ENCODE measurements around the gene RASSF4. TPM values are rescaled to one million over a fixed set of nuclear protein-coding genes. Genes with fewer than 3 reads are reported as not detected.

Gene RASSF4
- total RNA-seq, 1 donor, result 1.1 TPM

- DNase-seq (ENCODE audit: low read depth in 2 of 3, low spot score in 2 of 3), result no peak
Observed at GRCh38 chr10:44926751-44927351, 32.8 kb upstream of the RASSF4 start.

GRCh38 chr10:44927352-44927751 lies 32.2 kb upstream of the RASSF4 start:
- no peak for DNase-seq (ENCODE audit: low read depth in 2 of 3, low spot score in 2 of 3)

GRCh38 chr10:44928462-44928861 lies 31.1 kb upstream of the RASSF4 start:
- no peak for DNase-seq (ENCODE audit: low read depth in 2 of 3, low spot score in 2 of 3)

DNA sequence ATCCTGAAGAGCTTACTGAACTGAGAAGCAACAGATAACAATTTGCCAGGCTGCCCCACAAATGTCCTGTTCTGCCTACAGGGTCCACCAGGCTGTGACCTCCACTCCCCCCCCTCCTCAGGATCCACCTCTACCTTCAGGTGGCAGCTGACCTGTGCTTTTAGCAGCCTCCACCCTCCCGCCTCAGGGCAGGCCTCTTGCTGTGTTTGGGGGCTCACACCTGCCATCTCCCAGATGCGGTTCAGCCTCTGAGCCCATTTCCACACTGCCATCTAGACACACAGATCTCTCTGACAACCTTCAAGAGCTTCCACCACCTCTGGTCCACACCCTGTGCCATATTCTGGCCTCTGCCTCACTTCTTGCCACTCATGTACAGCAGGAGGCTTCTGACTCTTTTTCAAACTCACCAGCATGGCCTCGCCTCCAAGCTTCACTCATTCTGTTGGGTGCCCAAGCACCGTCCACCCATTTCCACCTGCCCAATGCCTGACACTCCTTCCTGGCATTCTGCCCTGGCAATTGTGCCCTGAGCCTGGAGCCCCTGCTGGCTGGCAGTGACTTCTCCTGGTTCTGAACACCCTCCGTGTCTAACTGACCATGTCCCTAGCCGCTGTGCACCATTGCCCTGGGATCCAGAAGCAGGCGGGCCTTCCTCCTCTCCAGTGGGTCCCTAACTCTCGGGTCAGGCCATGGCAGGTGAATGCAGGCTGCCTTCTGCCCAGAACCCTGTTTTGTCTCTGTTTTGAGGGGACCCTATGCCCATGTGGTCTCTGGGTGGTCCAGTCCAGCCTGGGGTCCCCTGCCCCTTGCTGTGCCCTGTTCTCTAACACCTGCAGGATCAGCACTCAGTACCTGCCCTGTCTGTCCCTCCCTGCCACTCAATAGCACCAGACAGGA lies 30.0 kb upstream of the RASSF4 start:
- no peak for DNase-seq (ENCODE audit: low read depth in 2 of 3, low spot score in 2 of 3)

GRCh38 chr10:44930904-44931620 lies 28.5 kb upstream of the RASSF4 start:
- no peak for DNase-seq (ENCODE audit: low read depth in 2 of 3, low spot score in 2 of 3)

DNA sequence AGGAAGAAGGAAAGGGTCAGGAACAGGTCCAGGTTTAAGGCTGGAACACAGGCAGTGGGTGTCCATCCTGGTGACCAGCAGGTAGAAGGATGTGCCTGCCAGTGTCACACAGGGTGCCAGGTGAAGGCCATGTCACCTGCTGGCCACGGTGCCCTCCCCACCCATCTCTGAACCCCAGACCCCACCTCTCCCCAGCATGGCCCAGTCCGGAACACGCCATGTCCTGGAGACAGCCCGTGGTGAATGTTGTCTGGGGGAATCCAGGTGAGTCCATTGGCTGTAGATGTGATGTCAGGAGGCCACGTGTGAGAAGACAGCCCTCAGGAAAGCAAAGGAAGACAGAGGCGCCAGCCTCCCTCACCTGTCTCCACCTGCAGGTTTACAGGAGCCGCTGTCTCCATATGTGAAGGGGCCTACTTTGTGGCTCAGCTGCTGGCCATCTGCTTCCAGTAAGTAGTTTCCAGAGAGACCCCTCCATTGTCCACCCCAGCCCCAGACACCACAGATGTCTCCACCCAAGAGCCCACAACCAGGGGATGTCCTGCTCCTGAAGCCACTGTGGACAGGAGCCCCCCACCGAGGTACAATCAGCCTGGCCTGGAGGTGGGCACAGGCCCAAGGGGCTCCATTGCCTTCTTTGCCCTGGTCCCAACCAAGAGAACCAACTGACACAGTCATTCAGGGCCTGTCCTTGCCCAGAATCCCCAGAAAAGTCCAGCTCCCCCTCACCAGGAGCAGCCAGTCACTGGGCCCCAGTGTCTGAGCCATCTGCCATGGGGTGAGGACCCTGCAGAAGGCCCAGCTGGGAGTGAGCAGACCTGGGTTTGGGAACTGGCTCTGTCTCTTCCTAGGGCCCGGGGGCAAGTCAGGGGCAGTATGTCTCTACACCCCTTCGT lies 27.7 kb upstream of the RASSF4 start:
- DNase-seq (ENCODE audit: low read depth in 2 of 3, low spot score in 2 of 3), result no peak

- DNase-seq (ENCODE audit: low read depth in 2 of 3, low spot score in 2 of 3), result peak; percentile 51 to 88 (median 75)
Observed at GRCh38 chr10:44932517-44933450, 26.8 kb upstream of the RASSF4 start.

DNA sequence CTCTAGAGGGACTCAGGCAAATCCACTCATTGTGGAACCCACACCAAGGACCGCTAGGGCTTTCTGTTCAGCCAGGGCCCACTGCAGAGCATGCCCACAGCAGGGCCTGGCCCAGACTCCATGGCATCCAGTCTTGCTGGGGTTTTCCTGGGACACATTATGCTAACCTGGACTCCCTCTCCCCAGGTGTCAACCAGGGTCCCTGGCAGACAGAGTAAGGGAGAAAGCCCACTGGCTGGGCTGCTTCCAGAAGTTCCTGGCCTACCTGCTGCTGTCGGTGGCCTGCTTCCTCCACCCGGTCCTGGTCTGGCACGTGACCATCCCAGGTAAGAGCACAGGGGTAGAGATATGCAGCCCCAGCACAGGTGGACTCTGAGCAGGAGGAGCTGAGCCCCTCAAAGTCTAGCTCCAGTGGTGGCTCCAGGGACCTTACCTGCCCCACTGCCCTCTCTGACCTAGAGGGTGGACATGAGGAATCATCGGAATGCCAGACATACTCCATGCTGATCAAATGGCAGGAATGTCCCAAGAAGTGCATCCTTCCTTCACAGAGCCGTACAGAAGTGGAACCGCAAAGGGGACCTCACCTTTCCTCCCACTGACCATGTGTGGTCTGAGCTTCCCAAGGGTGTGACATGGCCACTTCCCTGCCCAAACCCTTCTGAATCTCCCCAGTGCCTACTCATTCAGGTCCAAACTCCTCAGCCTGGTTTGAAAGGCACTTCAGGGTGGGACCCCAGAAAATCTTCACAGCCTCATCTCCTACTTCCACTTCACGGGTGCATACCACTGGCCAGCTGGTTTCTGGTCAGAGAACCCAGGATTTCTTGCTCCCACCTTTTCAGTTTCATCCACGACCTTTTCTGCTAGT lies 25.9 kb upstream of the RASSF4 start:
- no peak for DNase-seq (ENCODE audit: low read depth in 2 of 3, low spot score in 2 of 3)

DNA sequence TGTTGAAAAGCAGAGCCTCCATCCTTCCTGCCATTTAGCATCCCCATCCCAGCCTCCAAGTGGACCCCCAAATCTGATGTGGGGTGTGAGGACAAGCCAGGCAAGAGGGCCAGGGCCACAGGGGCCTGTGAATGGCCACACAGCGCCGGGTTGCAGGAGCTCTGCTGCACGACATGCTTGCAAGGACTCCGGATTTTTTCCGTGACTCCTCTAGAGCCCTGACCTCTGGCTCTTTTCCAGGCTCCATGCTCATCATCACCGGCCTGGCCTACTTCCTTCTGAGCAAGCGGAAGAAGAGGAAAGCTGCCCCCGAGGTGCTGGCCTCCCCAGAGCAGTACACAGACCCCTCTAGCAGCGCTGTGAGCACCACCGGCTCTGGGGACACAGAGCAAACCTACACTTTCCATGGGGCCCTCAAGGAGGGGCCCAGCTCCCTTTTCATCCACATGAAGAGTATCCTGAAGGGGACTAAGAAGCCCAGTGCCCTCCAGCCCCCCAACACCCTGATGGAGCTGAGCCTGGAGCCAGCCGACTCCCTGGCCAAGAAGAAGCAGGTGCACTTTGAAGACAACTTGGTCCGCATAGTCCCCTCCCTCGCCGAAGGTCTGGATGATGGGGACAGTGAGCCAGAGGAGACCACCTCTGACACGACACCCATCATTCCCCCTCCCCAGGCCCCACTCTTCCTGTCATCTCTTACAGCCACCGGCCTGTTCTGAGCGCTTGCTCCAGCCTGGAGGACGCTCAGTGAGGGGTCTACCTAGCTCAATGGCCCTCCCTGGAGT lies 25.0 kb upstream of the RASSF4 start:
- DNase-seq (ENCODE audit: low read depth in 2 of 3, low spot score in 2 of 3), result no peak

DNA sequence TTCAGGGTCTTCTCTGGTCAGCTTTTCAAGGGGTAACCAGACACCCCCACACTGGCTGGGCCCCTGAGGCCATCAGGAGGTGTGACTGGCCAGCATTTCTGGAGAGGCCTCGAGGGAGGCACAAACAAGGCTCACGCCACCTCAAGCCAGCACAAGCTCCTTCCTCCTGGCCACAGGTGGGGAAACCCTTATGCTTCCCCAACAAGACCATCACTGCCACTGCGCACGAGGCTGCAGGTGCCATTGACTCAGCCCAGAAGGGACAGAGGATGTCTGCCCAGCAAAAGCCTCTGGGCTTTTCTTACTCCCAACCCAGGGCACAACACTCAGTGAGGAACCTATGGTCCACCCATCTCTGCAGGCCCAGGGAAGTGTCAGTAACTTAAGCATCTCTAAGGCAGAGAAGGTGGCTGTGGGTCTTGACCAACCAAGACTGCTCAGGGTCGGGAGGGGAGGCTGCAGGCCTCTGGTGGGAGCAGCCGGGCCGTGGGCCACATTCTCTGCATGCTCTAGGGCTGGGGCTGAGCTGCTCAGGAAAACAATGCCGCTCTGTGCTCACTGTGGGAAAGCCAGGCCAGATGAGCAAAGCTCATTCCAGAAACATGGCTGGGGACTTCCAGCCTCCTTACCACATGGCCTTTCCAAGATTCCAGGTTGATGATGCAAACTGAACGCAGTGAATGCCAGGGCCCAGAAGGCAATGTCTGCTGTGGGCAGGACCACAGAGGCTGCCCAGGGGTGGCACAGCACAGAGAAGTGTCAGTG lies 24.2 kb upstream of the RASSF4 start:
- no peak for DNase-seq (ENCODE audit: low read depth in 2 of 3, low spot score in 2 of 3)

DNA sequence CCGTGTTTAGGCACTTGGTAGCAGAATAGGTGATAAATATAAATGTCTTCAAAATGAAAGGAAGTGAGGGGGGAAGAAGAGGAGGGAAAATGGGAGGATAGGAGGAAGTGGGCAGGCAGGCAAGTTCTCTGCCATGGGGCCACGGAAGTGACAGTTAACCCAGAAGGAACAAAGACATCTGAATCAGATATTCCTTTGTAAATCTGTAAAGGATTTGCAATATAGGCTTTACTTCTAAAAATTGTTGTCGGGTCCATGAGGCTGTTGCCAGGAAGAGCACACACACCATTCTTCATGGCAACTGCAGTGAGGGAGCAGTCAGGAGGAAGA lies 23.7 kb upstream of the RASSF4 start:
- DNase-seq (ENCODE audit: low read depth in 2 of 3, low spot score in 2 of 3), result no peak

- DNase-seq (ENCODE audit: low read depth in 2 of 3, low spot score in 2 of 3), result no peak
Observed at GRCh38 chr10:44936314-44936975, 23.2 kb upstream of the RASSF4 start.

DNA sequence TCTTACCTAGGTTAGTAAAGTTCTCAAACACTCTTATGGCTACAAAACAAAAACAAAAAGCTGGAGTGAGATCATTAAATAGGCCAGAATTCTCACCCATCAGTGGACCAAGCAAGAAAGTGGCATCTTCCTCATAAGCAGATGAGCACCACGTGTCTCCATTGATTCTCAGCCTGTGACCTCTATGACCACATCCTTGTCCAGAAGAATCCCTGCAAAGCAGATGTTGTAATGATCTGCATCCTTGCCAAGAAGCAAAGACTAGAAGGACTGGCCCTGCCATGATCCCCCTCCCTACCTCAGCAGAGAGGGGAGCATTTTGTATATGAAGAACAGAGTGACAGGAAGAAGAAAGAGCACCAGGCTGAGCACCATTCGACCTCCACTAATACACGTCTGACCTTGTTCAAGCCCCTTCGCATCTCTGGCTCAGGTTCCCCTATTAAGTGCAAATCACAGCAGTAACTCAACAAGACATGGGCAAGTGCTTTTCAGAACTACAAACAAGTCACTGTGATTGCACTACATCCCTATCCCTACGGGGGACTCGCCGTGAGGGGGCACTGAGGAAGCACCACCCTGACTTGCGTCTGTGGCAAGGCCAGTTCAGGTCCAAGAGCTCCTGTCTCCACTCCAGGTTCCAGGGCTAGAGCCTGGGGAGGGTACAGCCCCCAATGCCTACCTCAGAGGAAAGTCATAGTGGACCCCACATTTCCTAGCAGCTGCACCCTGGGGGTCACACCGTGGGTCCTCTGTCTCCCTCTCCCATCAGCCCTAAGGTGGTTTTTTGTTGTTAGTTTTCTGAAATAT lies 22.2 kb upstream of the RASSF4 start:
- no peak for DNase-seq (ENCODE audit: low read depth in 2 of 3, low spot score in 2 of 3)

GRCh38 chr10:44938956-44939355 lies 20.6 kb upstream of the RASSF4 start:
- no peak for DNase-seq (ENCODE audit: low read depth in 2 of 3, low spot score in 2 of 3)

- no peak for DNase-seq (ENCODE audit: low read depth in 2 of 3, low spot score in 2 of 3)
Observed at GRCh38 chr10:44939691-44940401, 19.8 kb upstream of the RASSF4 start.
